ENCODE measurements around the gene NEK3.

DNA sequence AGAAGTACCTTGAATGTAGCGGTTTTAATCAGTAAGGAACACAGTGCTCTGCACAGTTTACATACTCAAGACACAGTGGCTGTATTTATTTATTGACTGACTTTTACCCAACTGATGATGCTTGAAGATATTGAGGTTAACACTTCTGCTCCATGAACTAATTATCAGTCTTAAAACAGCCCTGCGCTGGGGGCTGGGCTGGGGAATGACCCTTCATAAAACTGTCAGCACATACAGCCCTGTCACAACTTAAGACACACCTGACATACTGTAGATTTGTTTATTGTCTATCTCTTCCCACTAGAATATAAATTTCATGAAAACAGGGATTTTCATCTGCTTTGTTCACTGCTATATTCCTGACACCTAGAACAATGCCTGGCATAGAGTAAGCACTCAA lies 41.3 kb downstream of the NEK3 start:
- TF ChIP-seq POLR2A (IDR thresholded peaks at IDR 0.05; ENCODE audit: low read depth, low read length) = no peak
- TF ChIP-seq POLR2AphosphoS5 (IDR thresholded peaks at IDR 0.05; ENCODE audit: low read depth, low read length) = no peak

Data from GM12892 (cell line).